Esophagus muscularis mucosa (tissue), 4 donors: ENCODE data around the gene RGSL1. TPM values are rescaled to one million over a fixed set of nuclear protein-coding genes. Genes with fewer than 3 reads are reported as not detected.

Experiments
- DNase-seq: peaks from one replicate; pipeline ENCODE4 v3.0.0-alpha.2; 2017; ENCODE audit errors: extremely low spot score
- H3K27ac ChIP-seq, 4 donors: fragments of 200-600 bp; sonication (generic); replicated peaks in 1 of 4; 1 replicate in 3 of 4; 2 replicates in 1 of 4; pipeline ENCODE4 v1.5.1; 2016 to 2019; ENCODE audit warnings: mild to moderate bottlenecking in 1 of 4
- H3K27me3 ChIP-seq, 4 donors: fragments of 200-600 bp; sonication (generic); one replicate each; pipeline versions ENCODE4 v1.5.1 to v1.6.0; 2016 to 2019
- H3K36me3 ChIP-seq, 4 donors: fragments of 200-600 bp; sonication (generic); one replicate each; pipeline ENCODE4 v1.5.1; 2016 to 2019
- H3K4me1 ChIP-seq, 4 donors: fragments of 200-600 bp; sonication (generic); one replicate each; pipeline ENCODE4 v1.5.1; 2016 to 2019
- H3K4me3 ChIP-seq, 4 donors: fragments of 200-600 bp; sonication (generic); 1 replicate in 2 of 4; 2 replicates in 2 of 4; pipeline ENCODE4 v1.5.1; 2016 to 2019; ENCODE audit warnings: mild to moderate bottlenecking in 4 of 4, moderate library complexity in 1 of 4
- H3K9me3 ChIP-seq, 4 donors: fragments of 200-600 bp; sonication (generic); 1 replicate in 3 of 4; 2 replicates in 1 of 4; pipeline ENCODE4 v1.5.1; 2016 to 2019
- CTCF ChIP-seq, 3 experiments: fragments of 200-600 bp in 2 of 3; fragments of 450-650 bp in 1 of 3; sonication (generic) in 2 of 3; IDR thresholded peaks; one replicate each; pipeline ENCODE4 v1.5.1; 2017 to 2019; ENCODE audit warnings: antibody characterized with exemption in 3 of 3, mild to moderate bottlenecking in 2 of 3, moderate library complexity in 1 of 3
- EP300 ChIP-seq: sonication (generic); formaldehyde crosslinking; IDR thresholded peaks from one replicate; pipeline ENCODE4 v1.6.1; 2017; ENCODE audit warnings: antibody characterized with exemption
- POLR2A ChIP-seq: fragments of 450-650 bp; IDR thresholded peaks from one replicate; pipeline ENCODE4 v1.6.1; 2017; ENCODE audit warnings: antibody characterized with exemption, moderate library complexity, mild to moderate bottlenecking, low read depth
- POLR2AphosphoS5 ChIP-seq, 2 donors: sonication (generic); formaldehyde crosslinking; IDR thresholded peaks; one replicate each; pipeline ENCODE4 v1.6.1; 2017; ENCODE audit warnings: antibody characterized with exemption in 2 of 2
- WGBS: methylation state at CpG from one replicate; pipeline ENCODE4 v1.1.5; 2018; 5-methylcytosine and 5-hydroxymethylcytosine counted together
- intact Hi-C: fragments of 100-400 bp; cut with DNase I; formaldehyde crosslinking; loops from one replicate; pipeline ENCODE4 v1.15.1; 2023
- total RNA-seq, 4 donors: library from RNA; depleted of rRNA; stranded (reverse); fragments of >200 nt; gene quantifications; one replicate each; pipeline versions ENCODE4 v1.1.0 to v1.2.1, GENCODE V29; 2016

RGSL1 gene
- total RNA-seq, 4 donors from 2014 or later: not detected

GRCh38 chr1:182495002-182495401 is 45.1 kb downstream of the RGSL1 start:
- no peaks in the 10 kb centered on the region for H3K9me3 ChIP-seq
- no peaks in the 10 kb centered on the region for H3K36me3 ChIP-seq
- DNase-seq: no peak
- H3K4me1 ChIP-seq: peaks cover 0 to 3% (median 0%) of the 10 kb centered on the region in 4 donors
- H3K27ac ChIP-seq: no peak overlapping the region
- intact Hi-C loops: no loop called here
- no peak overlapping the region for H3K4me3 ChIP-seq
- no peak for TF ChIP-seq CTCF (IDR thresholded peaks at IDR 0.05)
- TF ChIP-seq EP300: no peak
- TF ChIP-seq POLR2AphosphoS5 (IDR thresholded peaks at IDR 0.05): no peak
- TF ChIP-seq POLR2A: no peak
- no peaks in the 10 kb centered on the region for H3K27me3 ChIP-seq

- Histone ChIP-seq H3K36me3 (no peaks in the 10 kb centered on the region), H3K27ac (no peak overlapping the region), H3K9me3 (no peaks in the 10 kb centered on the region), H3K4me1 (peaks cover 0 to 3% (median 0%) of the 10 kb centered on the region in 4 donors), H3K4me3 (no peak overlapping the region), H3K27me3 (no peaks in the 10 kb centered on the region)
- no peak for DNase-seq
- no peak for TF ChIP-seq POLR2A
- no peak for TF ChIP-seq CTCF (IDR thresholded peaks at IDR 0.05)
- TF ChIP-seq EP300: no peak
- no peak for TF ChIP-seq POLR2AphosphoS5 (IDR thresholded peaks at IDR 0.05)
- intact Hi-C loops: no loop called here
These were observed 45.7 kb downstream of the RGSL1 start for GRCh38 chr1:182495693-182496092.

- peaks cover 0 to 10% (median 3%) of the 10 kb centered on the region in 4 donors for H3K9me3 ChIP-seq
- no peak for DNase-seq
- H3K27ac ChIP-seq: no peak overlapping the region
- H3K27me3 ChIP-seq: no peaks in the 10 kb centered on the region
- H3K4me3 ChIP-seq: no peak overlapping the region
- no peak for TF ChIP-seq POLR2AphosphoS5 (IDR thresholded peaks at IDR 0.05)
- no peak for TF ChIP-seq CTCF (IDR thresholded peaks at IDR 0.05)
- no peak for TF ChIP-seq EP300
- TF ChIP-seq POLR2A: no peak
- no peaks in the 10 kb centered on the region for H3K4me1 ChIP-seq
- H3K36me3 ChIP-seq: no peaks in the 10 kb centered on the region
- intact Hi-C loops: no loop called here
- WGBS: 60% methylated on average over 3 of the region's 3 CpGs
These were observed 57.7 kb downstream of the RGSL1 start for GRCh38 chr1:182507685-182508084.

DNA sequence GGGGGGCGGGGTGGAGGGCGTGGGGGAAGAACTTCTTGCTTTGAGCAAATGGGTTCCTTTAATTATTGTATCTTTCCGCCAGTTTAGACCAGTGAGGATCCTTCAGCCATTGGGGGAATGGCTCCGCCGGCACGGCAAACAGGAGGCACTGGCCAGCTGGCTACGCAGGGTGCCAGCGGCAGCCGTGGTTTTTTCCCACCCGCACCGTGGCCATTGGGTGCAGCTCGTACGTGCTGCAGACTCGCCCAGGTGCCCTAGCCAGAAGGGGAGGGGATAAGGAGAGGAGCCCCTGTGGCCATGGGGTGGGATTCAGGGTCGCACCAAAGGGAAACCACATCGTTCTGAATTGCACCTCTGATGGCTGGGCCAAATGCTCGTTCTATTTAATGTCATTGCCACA is 65.6 kb downstream of the RGSL1 start:
- H3K9me3 ChIP-seq: peaks cover 0 to 11% (median 8%) of the 10 kb centered on the region in 4 donors
- TF ChIP-seq CTCF (IDR thresholded peaks at IDR 0.05) (no peak), POLR2A (no peak), EP300 (no peak)
- no peaks in the 10 kb centered on the region for H3K36me3 ChIP-seq
- intact Hi-C loops: no loop called here
- no peaks in the 10 kb centered on the region for H3K27me3 ChIP-seq
- no peak overlapping the region for H3K4me3 ChIP-seq
- WGBS: 77% methylated on average over 16 of the region's 17 CpGs
- no peaks in the 10 kb centered on the region for H3K4me1 ChIP-seq
- no peak for DNase-seq
- no peak overlapping the region for H3K27ac ChIP-seq

DNA sequence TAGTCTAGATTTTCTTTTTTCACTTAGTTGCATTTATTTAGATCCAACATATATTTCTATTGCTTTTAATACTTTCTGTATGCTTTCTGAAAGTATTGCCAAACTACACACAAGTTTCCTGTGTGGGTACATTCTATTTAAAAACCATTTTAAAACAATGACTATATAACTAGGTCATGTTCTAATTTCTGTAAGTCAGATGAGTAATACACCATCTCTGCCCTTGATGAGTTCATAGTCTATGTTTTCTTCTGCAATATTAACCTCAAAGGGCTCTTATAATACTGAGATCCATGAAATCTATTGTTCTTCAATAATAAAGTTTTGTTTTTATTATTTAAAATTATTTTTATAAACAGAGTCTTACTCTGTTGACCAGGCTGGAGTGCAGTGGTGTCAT is 70.8 kb downstream of the RGSL1 start:
- intact Hi-C loops: no loop called here
- Histone ChIP-seq H3K4me1 (no peaks in the 10 kb centered on the region), H3K4me3 (no peak overlapping the region), H3K9me3 (peaks cover 0 to 25% (median 21%) of the 10 kb centered on the region in 4 donors), H3K27ac (no peak overlapping the region), H3K36me3 (no peaks in the 10 kb centered on the region), H3K27me3 (no peaks in the 10 kb centered on the region)
- no peak for TF ChIP-seq POLR2A
- TF ChIP-seq POLR2AphosphoS5 (IDR thresholded peaks at IDR 0.05): no peak
- no peak for TF ChIP-seq CTCF (IDR thresholded peaks at IDR 0.05)
- TF ChIP-seq EP300: no peak
- no peak for DNase-seq
